Activated CD4-positive, alpha-beta T cell treated with anti-CD3 and anti-CD28 coated beads for 36 hours (primary cell): ENCODE measurements around the gene ABCC1. TPM values are rescaled to one million over a fixed set of nuclear protein-coding genes. Genes with fewer than 3 reads are reported as not detected.
"Not testable (repeated sequence)": the region's sequence is repeated elsewhere in the genome, so short reads cannot be mapped to it uniquely, and the experiment has no call there.

Experiments
- ATAC-seq: fragments of 200-7000 bp; cut with Tn5 transposase; one replicate; pipeline ENCODE4 v1.10.0; 2021; ENCODE audit warnings: mild to moderate bottlenecking, moderate library complexity
- CTCF ChIA-PET: fragments of 350-600 bp; sonication (Branson Sonifier 250); formaldehyde crosslinking; loops from one replicate; lab custom pipeline; 2021; ENCODE audit warnings: antibody characterized with exemption; lab: Charles Lee
- POLR2A ChIA-PET: fragments of 350-600 bp; sonication (Branson Sonifier 250); formaldehyde crosslinking; loops from one replicate; lab custom pipeline; 2021; ENCODE audit warnings: antibody characterized with exemption, inconsistent platforms; lab: Charles Lee
- DNase-seq: peaks from one replicate; pipeline ENCODE4 v3.0.0-alpha.2; 2020
- H3K27ac Mint-ChIP-seq: one replicate; pipeline ENCODE4 v1.8.0; 2021; ENCODE audit warnings: mixed read lengths
- H3K27me3 Mint-ChIP-seq: one replicate; pipeline ENCODE4 v1.8.0; 2021; ENCODE audit warnings: mixed read lengths
- H3K36me3 Mint-ChIP-seq: one replicate; pipeline ENCODE4 v1.8.0; 2021; ENCODE audit warnings: low read depth, mixed read lengths
- H3K4me1 Mint-ChIP-seq: one replicate; pipeline ENCODE4 v1.8.0; 2021; ENCODE audit warnings: mixed read lengths
- H3K4me3 Mint-ChIP-seq: one replicate; pipeline ENCODE4 v1.8.0; 2021; ENCODE audit warnings: mild to moderate bottlenecking, moderate library complexity, mixed read lengths
- H3K9me3 Mint-ChIP-seq: one replicate; pipeline ENCODE4 v1.8.0; 2021; ENCODE audit warnings: low read depth, mixed read lengths
- intact Hi-C, 2 experiments: fragments of 100-400 bp; cut with DNase I in 1 of 2; cut with micrococcal nuclease in 1 of 2; formaldehyde crosslinking; loops; one replicate each; pipeline versions ENCODE4 v1.14.2 to v1.15.1; 2022 to 2024; cut with DNase I, micrococcal nuclease
- total RNA-seq, 2 experiments: library from RNA; stranded (reverse); gene quantifications; one replicate each; pipeline ENCODE4 v1.2.3, GENCODE V29; 2021

The ABCC1 gene
- total RNA-seq, 2 experiments from 2014 or later: 57.8 to 65.1 TPM

DNA sequence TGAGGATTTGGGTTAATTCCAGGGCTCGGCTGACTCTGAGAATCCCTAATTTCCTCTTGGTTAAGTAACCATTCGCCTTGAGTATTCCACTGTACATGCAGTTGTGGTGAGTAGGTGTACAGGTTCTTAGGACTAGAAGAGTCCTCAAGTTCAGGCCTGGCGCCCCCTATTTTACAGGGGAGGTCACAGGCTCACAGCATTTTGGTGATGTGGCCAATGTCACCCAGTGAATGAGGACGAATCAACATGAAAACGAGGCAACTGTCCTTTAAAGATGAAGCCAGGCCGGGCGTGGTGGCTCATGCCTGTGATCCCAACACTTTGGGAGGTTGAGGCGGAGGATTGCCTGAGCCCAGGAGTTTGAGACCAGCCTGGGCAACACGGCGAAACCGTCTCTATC is 218.5 kb downstream of the ABCC1 start:
- no peak for DNase-seq
- no peak for ATAC-seq

DNA sequence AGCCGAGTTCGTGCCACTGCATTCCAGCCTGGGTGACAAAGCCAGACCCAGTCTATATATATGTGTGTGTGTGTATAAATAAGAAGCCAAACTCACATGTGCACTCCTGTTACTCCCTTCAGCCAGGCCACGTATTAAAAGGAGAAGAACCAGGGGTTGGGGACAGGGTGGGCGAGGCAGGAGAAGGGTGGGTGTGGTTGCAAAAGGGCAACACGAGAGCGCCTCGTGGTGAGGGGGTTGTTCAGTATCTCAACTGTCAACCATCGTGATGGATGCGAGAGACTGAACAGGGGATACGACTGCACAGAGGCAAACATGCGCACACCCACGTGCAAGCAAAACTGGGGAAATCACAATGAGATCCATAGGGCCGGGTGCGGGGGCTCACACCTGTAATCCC is 219.0 kb downstream of the ABCC1 start:
- H3K4me3 Mint-ChIP-seq: no peak overlapping the region
- no peak for ATAC-seq
- no peaks in the 10 kb centered on the region for H3K36me3 Mint-ChIP-seq
- no peaks in the 10 kb centered on the region for H3K9me3 Mint-ChIP-seq
- H3K4me1 Mint-ChIP-seq: no peaks in the 10 kb centered on the region
- H3K27me3 Mint-ChIP-seq: no peaks in the 10 kb centered on the region
- H3K27ac Mint-ChIP-seq: no peak overlapping the region
- DNase-seq: no peak
- CTCF ChIA-PET: no interaction called here
- POLR2A ChIA-PET: no interaction called here
- intact Hi-C loops: no loop called here

More for the DNA sequence above, 218.5 kb downstream of the ABCC1 start:
- H3K27ac Mint-ChIP-seq: no peak overlapping the region
- CTCF ChIA-PET: interaction anchor here (1.2 kb wide), 1 partner anchor 19 kb away, joined by 3 read pairs; no protein-coding TSS in a partner anchor
- no peak overlapping the region for H3K4me3 Mint-ChIP-seq
- H3K36me3 Mint-ChIP-seq: no peaks in the 10 kb centered on the region
- H3K9me3 Mint-ChIP-seq: no peaks in the 10 kb centered on the region
- no peaks in the 10 kb centered on the region for H3K4me1 Mint-ChIP-seq
- H3K27me3 Mint-ChIP-seq: peaks cover under 1% of the 10 kb centered on the region
- intact Hi-C loops: no loop called here
- POLR2A ChIA-PET: no interaction called here

DNA sequence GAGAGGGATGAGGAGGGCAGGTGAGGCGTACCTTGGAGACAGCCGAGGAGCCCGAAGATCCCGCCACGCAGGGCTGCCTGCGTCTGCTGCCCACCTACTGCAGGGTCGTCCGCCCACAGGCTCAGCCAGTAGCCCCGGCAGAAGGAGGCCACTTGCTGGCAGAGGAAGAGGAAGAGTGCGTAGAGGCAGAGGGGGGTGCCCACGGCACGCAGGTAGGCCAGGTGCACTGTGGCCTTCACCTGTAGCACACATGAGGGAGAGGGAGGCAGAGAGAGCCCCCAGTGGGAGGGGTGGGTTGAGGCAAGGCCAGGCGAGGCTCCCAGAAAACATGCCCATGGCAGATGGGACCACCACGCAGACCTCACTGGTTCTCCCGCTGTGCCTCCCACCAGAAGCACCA is 220.2 kb downstream of the ABCC1 start:
- ATAC-seq: no peak
- CTCF ChIA-PET: no interaction called here
- H3K9me3 Mint-ChIP-seq: no peaks in the 10 kb centered on the region
- no peak for DNase-seq
- no peaks in the 10 kb centered on the region for H3K27me3 Mint-ChIP-seq
- H3K36me3 Mint-ChIP-seq: no peaks in the 10 kb centered on the region
- intact Hi-C loops: no loop called here
- POLR2A ChIA-PET: no interaction called here
- H3K27ac Mint-ChIP-seq: no peak overlapping the region
- H3K4me1 Mint-ChIP-seq: no peaks in the 10 kb centered on the region
- no peak overlapping the region for H3K4me3 Mint-ChIP-seq

DNA sequence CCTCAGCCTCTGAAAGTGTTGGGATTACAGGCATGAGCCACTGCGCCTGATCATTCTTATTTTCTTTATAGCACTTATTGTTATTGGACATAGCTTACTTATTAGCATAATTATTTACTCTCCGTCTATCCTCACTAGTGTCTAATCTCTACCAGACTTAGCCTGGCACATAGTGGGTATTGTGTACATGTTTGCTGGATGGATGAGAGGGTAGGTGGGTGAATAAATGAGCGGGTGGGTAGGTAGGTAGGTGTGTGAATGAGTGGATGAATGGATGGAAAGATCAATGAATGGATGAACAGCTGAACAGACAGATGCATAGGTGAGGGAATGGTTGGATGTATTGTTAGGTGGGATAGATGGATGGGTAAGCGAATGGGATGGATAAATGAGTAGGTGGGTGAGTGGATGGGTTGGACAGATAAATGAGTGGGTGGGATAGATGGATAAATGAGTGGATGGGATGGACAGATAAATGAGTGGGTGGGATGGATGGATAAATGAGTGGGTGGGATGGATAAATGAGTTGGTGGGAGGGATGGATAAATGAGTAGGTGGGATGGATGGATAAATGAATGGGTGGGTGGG is 222.0 kb downstream of the ABCC1 start:
- no peaks in the 10 kb centered on the region for H3K9me3 Mint-ChIP-seq
- ChIA-PET CTCF (interaction anchor here (0.5 to 0.8 kb wide), 2 partner anchors 14 to 594 kb away, joined by 3 to 4 read pairs; no protein-coding TSS in a partner anchor), POLR2A (no interaction called here)
- no peaks in the 10 kb centered on the region for H3K4me1 Mint-ChIP-seq
- H3K4me3 Mint-ChIP-seq: no peak overlapping the region
- ATAC-seq (peak; percentile 47), DNase-seq (no peak)
- intact Hi-C loops: no loop called here
- H3K27ac Mint-ChIP-seq: no peak overlapping the region
- H3K36me3 Mint-ChIP-seq: no peaks in the 10 kb centered on the region
- H3K27me3 Mint-ChIP-seq: no peaks in the 10 kb centered on the region

DNA sequence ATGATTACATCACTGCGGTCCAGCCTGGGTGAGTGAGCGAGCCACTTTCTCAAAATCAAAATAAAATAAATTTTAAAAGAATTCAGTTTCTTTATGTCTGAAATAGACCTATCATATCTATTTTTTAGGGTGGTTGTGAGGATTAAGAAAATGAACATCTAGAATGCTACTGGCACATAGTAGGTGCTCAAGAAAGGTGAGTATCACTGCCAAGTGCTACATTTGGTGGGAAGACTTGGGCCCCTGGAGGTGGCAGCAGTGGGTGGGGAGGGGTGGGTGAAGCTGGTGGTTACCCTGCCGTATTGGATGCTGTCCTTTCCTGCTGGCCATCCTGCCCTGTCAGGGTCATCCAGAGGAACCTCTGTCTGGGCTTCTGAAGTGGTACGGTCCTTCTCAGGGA is 223.6 kb downstream of the ABCC1 start:
- Mint-ChIP-seq H3K4me1 (no peaks in the 10 kb centered on the region), H3K9me3 (no peaks in the 10 kb centered on the region)
- intact Hi-C loops: no loop called here

DNA sequence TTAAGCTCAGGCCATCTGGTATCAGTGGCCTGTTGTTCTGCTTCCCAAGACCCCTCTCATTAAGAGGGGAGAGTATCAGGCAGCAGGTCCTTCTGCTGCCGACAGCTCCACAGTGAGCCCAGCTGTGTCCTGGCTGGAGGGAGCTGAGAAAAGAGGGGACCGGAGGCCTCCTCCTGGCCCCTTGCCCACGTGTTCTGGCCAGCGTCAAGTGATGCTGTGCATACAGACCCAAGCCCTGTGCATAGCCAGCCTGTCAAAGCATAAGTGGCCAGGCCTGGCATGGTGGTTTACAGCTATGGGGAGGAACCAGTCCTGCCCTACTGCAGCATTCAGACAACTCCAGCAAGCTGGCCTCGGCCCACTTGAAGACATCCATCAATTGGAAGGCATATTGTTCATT is 225.9 kb downstream of the ABCC1 start:
- Mint-ChIP-seq H3K27ac (no peak overlapping the region), H3K9me3 (no peaks in the 10 kb centered on the region), H3K36me3 (no peaks in the 10 kb centered on the region), H3K27me3 (no peaks in the 10 kb centered on the region), H3K4me1 (no peaks in the 10 kb centered on the region), H3K4me3 (no peak overlapping the region)
- DNase-seq (no peak), ATAC-seq (no peak)
- intact Hi-C loops: loop anchor here in 1 of 2 experiments (2.0 kb wide), 1 partner anchor 20 kb away; no protein-coding TSS in a partner anchor
- ChIA-PET POLR2A (interaction anchor here (0.6 kb wide), 1 partner anchor 676 kb away, joined by 3 read pairs; no protein-coding TSS in a partner anchor), CTCF (interaction anchor here (0.7 to 0.9 kb wide), 3 partner anchors 11 to 15 kb away, joined by 3 to 4 read pairs (median 3); no protein-coding TSS in a partner anchor)

More for the DNA sequence above, 223.6 kb downstream of the ABCC1 start:
- Mint-ChIP-seq H3K36me3 (no peaks in the 10 kb centered on the region), H3K27ac (no peak overlapping the region), H3K27me3 (no peaks in the 10 kb centered on the region), H3K4me3 (no peak overlapping the region)
- DNase-seq (no peak), ATAC-seq (no peak)
- POLR2A ChIA-PET: interaction anchor here (0.6 kb wide), 1 partner anchor 9 kb away, joined by 3 read pairs; no protein-coding TSS in a partner anchor
- CTCF ChIA-PET: interaction anchor here (0.6 to 0.7 kb wide), 2 partner anchors 286 to 647 kb away, joined by 3 read pairs; no protein-coding TSS in a partner anchor

DNA sequence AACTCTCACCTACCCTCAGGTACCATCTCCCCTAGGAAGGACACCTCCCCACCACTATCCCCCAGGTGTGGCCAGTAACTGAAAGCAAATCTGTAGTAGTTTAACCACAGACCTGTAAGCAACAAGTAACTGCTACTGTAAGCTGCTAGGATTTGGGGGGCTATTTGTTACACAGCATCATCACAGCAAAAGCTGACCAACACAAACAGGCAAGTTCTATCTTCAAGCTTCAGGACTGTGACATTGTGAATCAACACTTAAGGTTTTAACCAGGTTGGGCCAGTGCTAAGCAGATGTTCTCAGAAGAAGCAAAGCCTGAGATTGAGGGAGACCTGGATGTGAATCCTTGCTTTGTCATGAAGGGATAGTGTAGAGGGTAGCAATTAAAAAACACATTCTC is 226.9 kb downstream of the ABCC1 start:
- H3K36me3 Mint-ChIP-seq: no peaks in the 10 kb centered on the region
- no peaks in the 10 kb centered on the region for H3K9me3 Mint-ChIP-seq
- CTCF ChIA-PET: no interaction called here
- ATAC-seq (no peak), DNase-seq (no peak)
- POLR2A ChIA-PET: no interaction called here
- H3K4me1 Mint-ChIP-seq: no peaks in the 10 kb centered on the region
- no peak overlapping the region for H3K4me3 Mint-ChIP-seq
- H3K27ac Mint-ChIP-seq: no peak overlapping the region
- intact Hi-C loops: no loop called here
- no peaks in the 10 kb centered on the region for H3K27me3 Mint-ChIP-seq

DNA sequence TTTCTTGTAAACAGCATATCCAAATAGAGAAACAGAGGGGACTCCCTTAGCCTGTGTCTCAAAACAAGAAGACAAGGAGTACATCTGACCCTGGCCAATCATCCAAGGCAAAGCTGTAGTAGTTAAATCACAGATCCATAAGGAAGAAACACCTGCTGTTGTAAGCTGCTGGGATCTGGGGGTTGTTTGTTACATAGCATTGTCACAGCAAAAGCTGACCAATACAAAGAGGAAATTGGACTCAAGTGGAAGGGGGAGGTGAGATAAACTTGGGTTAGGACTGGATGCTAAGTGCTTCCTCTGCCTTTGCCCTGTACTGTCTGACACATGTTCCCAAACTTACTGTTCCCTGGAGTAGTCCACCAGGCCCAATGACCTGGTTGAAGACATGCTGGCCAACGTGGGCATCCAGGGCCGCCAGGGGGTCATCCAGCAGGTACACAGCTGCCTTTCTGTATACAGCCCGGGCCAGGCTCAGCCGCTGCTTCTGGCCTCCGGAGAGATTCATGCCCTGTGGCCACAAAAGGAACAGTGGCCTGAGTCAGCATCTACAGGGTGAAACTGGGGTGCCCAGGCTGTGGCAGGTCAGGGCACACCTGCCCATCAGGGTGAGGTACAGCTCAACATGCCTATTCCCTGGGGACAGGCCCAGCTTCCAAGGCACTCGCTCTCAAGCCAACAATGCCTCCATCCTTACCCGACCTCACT is 229.2 kb downstream of the ABCC1 start:
- H3K27ac Mint-ChIP-seq: no peak overlapping the region
- no peaks in the 10 kb centered on the region for H3K4me1 Mint-ChIP-seq
- ChIA-PET CTCF (interaction anchor here (0.6 kb wide), 1 partner anchor 13 kb away, joined by 3 read pairs; no protein-coding TSS in a partner anchor), POLR2A (no interaction called here)
- H3K4me3 Mint-ChIP-seq: no peak overlapping the region
- ATAC-seq (no peak), DNase-seq (no peak)
- intact Hi-C loops: no loop called here
- H3K36me3 Mint-ChIP-seq: no peaks in the 10 kb centered on the region
- no peaks in the 10 kb centered on the region for H3K9me3 Mint-ChIP-seq
- H3K27me3 Mint-ChIP-seq: no peaks in the 10 kb centered on the region

DNA sequence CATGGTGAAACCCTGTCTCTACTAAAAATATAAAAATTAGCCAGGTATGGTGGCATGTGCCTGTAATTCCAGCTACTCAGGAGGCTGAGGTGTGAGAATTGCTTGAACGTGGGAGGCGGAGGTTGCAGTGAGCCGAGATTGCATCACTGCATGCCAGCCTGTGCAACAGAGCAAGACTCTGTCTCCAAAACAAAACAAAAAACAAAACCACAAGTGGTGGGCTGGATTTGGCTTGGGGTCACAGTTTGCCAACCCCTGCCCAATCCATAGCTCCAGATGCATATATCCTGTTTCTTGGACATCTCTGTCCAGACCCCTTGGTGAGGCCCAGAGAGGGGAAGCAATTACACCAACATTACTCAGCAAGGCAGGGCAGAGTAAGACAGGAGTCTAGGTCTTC is 232.3 kb downstream of the ABCC1 start:
- H3K36me3 Mint-ChIP-seq, H3K27me3 Mint-ChIP-seq, ATAC-seq, DNase-seq, H3K9me3 Mint-ChIP-seq, H3K4me3 Mint-ChIP-seq, intact Hi-C loops, H3K27ac Mint-ChIP-seq, H3K4me1 Mint-ChIP-seq: not testable (repeated sequence)
- ChIA-PET POLR2A (interaction anchor here (0.6 kb wide), 1 partner anchor 8 kb away, joined by 3 read pairs; no protein-coding TSS in a partner anchor), CTCF (interaction anchor here (0.6 kb wide), 1 partner anchor 1507 kb away, joined by 4 read pairs; no protein-coding TSS in a partner anchor)

DNA sequence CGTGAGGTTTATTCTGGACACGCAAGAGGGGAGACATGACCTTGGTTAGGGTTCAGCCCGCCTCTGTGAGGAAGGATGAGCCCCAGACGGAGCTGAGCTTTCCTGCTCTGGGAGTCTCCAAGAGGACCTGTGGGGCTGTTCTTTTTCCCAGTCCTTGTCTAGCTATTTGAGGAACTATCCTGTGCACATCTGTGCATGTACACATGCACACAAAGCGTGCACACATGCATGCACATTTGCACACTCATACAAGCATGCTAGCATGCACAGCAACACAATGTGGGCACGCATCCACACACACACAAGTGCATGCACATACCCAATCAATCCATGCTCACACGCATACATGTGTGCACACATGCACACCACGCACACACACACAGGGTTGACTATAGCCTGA is 233.5 kb downstream of the ABCC1 start:
- intact Hi-C loops: no loop called here
- no peaks in the 10 kb centered on the region for H3K36me3 Mint-ChIP-seq
- H3K9me3 Mint-ChIP-seq: no peaks in the 10 kb centered on the region
- ATAC-seq (no peak), DNase-seq (no peak)
- CTCF ChIA-PET: interaction anchor here (0.7 to 1.3 kb wide), 2 partner anchors 16 to 386 kb away, joined by 3 read pairs; no protein-coding TSS in a partner anchor
- H3K27ac Mint-ChIP-seq: no peak overlapping the region
- no peaks in the 10 kb centered on the region for H3K27me3 Mint-ChIP-seq
- H3K4me3 Mint-ChIP-seq: no peak overlapping the region
- POLR2A ChIA-PET: no interaction called here
- H3K4me1 Mint-ChIP-seq: no peaks in the 10 kb centered on the region

DNA sequence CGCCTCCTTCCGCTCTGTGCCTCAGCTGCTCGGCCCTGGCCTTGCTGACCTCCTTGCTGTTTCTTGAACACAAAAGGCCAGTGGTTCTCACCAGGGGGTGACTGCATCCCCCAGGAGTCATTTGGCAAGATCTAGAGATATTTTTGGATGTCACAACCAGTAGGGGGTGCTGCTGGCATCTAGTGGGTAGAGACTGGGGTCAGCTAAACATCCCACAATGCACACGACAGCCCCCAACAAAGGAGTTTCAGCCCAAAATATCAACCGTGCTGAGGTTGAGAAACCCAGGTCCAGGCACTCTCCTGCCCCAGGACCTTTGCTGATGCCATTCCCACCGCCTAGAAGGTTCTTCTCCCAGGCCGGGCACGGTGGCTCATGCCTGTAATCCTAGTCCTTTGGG is 234.1 kb downstream of the ABCC1 start:
- H3K27me3 Mint-ChIP-seq: no peaks in the 10 kb centered on the region
- ChIA-PET POLR2A (no interaction called here), CTCF (interaction anchor here (0.6 to 1.3 kb wide), 3 partner anchors 16 to 648 kb away, joined by 3 read pairs; no protein-coding TSS in a partner anchor)
- H3K4me1 Mint-ChIP-seq: no peaks in the 10 kb centered on the region
- H3K9me3 Mint-ChIP-seq: no peaks in the 10 kb centered on the region
- ATAC-seq: no peak
- intact Hi-C loops: no loop called here
- no peaks in the 10 kb centered on the region for H3K36me3 Mint-ChIP-seq
- no peak overlapping the region for H3K4me3 Mint-ChIP-seq
- no peak overlapping the region for H3K27ac Mint-ChIP-seq
- peak; percentile 11 for DNase-seq
